ENCODE results near the gene ADCY1.

DNA sequence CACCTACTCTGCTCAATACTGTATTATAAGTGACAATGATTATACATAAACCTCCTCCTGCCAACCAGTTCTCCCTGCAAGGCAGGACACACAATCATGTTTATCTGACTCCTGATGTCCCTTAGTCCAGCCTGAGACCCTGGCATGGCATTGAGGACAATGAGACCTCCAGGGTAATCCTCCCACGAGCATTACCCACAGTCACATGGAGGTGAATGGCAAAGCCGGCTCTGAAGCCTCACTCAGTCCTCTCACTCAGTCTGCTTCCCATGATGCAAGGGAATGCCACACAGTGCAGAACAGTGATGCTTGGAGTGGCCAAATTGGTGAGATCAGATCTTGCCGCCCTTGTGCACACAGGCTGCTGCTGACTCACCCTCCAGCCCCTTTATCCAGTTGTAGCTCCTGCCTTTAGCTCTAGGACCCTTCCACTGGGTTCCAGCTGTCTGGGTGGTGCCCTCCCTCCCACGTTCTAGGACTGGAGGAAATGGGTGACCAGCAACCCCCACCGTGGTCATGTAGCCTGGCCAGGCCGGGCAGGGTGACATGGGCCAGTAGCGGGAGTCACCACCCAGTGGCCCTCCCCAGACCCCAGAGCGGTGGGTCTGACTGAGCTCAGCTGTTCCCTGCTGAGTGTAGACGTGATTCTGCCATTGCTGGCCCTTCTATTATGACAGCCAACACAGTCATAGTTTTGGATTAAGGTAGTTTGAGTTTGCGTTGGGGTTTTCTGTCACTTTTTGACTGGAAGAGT is 5.5 kb upstream of the ADCY1 start:
- TF ChIP-seq, protein P1, sequence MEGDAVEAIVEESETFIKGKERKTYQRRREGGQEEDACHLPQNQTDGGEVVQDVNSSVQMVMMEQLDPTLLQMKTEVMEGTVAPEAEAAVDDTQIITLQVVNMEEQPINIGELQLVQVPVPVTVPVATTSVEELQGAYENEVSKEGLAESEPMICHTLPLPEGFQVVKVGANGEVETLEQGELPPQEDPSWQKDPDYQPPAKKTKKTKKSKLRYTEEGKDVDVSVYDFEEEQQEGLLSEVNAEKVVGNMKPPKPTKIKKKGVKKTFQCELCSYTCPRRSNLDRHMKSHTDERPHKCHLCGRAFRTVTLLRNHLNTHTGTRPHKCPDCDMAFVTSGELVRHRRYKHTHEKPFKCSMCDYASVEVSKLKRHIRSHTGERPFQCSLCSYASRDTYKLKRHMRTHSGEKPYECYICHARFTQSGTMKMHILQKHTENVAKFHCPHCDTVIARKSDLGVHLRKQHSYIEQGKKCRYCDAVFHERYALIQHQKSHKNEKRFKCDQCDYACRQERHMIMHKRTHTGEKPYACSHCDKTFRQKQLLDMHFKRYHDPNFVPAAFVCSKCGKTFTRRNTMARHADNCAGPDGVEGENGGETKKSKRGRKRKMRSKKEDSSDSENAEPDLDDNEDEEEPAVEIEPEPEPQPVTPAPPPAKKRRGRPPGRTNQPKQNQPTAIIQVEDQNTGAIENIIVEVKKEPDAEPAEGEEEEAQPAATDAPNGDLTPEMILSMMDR (IDR thresholded peaks at IDR 0.05) = no peak
- no peak for TF ChIP-seq EP300 (IDR thresholded peaks at IDR 0.05)
